Hepatocyte (in vitro differentiated cells): Measurements from ENCODE around the gene SCAF4.

Source experiments
- CTCF ChIP-seq: fragments of 200-600 bp; sonication (generic); IDR thresholded peaks from 2 replicates; pipeline ENCODE4 v1.5.1; 2016; ENCODE audit warnings: antibody characterized with exemption, mild to moderate bottlenecking; ENCODE audit not compliant: poor library complexity
- EZH2 ChIP-seq: fragments of 200-600 bp; sonication (generic); IDR thresholded peaks from 2 replicates; pipeline ENCODE4 v1.6.1; 2016; ENCODE audit warnings: antibody characterized with exemption, mild to moderate bottlenecking, borderline replicate concordance
- EZH2phosphoT487 ChIP-seq: fragments of 200-600 bp; sonication (generic); IDR thresholded peaks from one replicate; pipeline ENCODE4 v1.6.1; 2018; ENCODE audit warnings: antibody characterized with exemption, mild to moderate bottlenecking, low read depth, moderate library complexity; ENCODE audit not compliant: unreplicated experiment, severe bottlenecking

DNA sequence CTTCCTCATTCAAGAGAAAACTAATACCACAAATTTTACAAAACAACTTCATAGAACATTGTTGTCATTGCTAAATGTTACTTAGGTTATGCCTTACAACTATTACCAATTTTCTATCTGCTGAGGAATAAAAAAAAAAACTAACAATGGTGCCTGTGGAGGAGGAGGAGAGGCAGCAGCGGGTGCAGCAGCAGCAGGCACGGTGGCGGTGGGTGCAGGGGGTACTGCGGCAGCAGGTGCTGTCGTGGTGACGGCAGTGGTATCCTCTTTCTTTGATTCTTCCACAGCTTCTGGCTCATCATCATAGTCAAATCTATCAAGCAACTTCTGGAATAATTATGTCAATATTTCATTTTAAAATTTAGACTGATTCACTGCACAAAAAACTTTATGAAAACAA, 35.5 kb downstream of the SCAF4 start:
- TF ChIP-seq EZH2 = no peak
- TF ChIP-seq CTCF = no peak
- no peak for TF ChIP-seq EZH2phosphoT487
